ENCODE data around the gene EGFR. TPM values are rescaled to one million over a fixed set of nuclear protein-coding genes. Genes with fewer than 3 reads are reported as not detected.

The EGFR gene
- polyA plus RNA-seq, 3 donors = 12.6 to 24.4 (median 13.6) TPM

GRCh38 chr7:55202150-55202913 lies 183.5 kb downstream of the EGFR start:
- no peak overlapping the region for H3K27ac ChIP-seq (ENCODE audit: low read depth, low read length)
- 81 to 86% (median 84%) methylated on average over 13 of the region's 13 CpGs for WGBS, 3 donors

GRCh38 chr7:55203300-55203699 lies 184.5 kb downstream of the EGFR start:
- H3K27ac ChIP-seq (ENCODE audit: low read depth, low read length) = no peak overlapping the region
- WGBS, 3 donors = 88 to 94% (median 89%) methylated on average over 7 of the region's 7 CpGs

- no peak overlapping the region for H3K27ac ChIP-seq (ENCODE audit: low read depth, low read length)
- WGBS, 3 donors = 81 to 84% (median 83%) methylated on average over 16 of the region's 16 CpGs
Observed at GRCh38 chr7:55205124-55205955, 186.5 kb downstream of the EGFR start.

- 90 to 92% (median 91%) methylated on average over 9 of the region's 9 CpGs for WGBS, 3 donors
- no peak overlapping the region for H3K27ac ChIP-seq (ENCODE audit: low read depth, low read length)
Observed at GRCh38 chr7:55206235-55207029, 187.6 kb downstream of the EGFR start.

- WGBS, 3 donors = 86 to 92% (median 92%) methylated on average over 4 of the region's 4 CpGs
Observed at GRCh38 chr7:55207436-55208125, 188.8 kb downstream of the EGFR start.

GRCh38 chr7:55209366-55209765 lies 190.5 kb downstream of the EGFR start:
- no peak overlapping the region for H3K27ac ChIP-seq (ENCODE audit: low read depth, low read length)
- WGBS, 3 donors = 64 to 85% (median 72%) methylated on average over 4 of the region's 4 CpGs

More at GRCh38 chr7:55207436-55208125, 188.8 kb downstream of the EGFR start:
- no peak overlapping the region for H3K27ac ChIP-seq (ENCODE audit: low read depth, low read length)

GRCh38 chr7:55210176-55210575 lies 191.4 kb downstream of the EGFR start:
- 89 to 98% (median 91%) methylated on average over 4 of the region's 4 CpGs for WGBS, 3 donors
- H3K27ac ChIP-seq (ENCODE audit: low read depth, low read length) = no peak overlapping the region

GRCh38 chr7:55210716-55211115 lies 191.9 kb downstream of the EGFR start:
- WGBS, 3 donors = 56 to 78% (median 60%) methylated on average over 1 of the region's 1 CpG

GRCh38 chr7:55211726-55212125 lies 192.9 kb downstream of the EGFR start:
- WGBS, 3 donors = 32 to 58% (median 52%) methylated on average over 4 of the region's 4 CpGs
- no peak overlapping the region for H3K27ac ChIP-seq (ENCODE audit: low read depth, low read length)

More at GRCh38 chr7:55210716-55211115, 191.9 kb downstream of the EGFR start:
- no peak overlapping the region for H3K27ac ChIP-seq (ENCODE audit: low read depth, low read length)

- 76 to 84% (median 81%) methylated on average over 8 of the region's 8 CpGs for WGBS, 3 donors
Observed at GRCh38 chr7:55212176-55212575, 193.4 kb downstream of the EGFR start.

GRCh38 chr7:55212838-55213237 lies 194.0 kb downstream of the EGFR start:
- WGBS, 3 donors = 57 to 72% (median 61%) methylated on average over 10 of the region's 10 CpGs

More at GRCh38 chr7:55212176-55212575, 193.4 kb downstream of the EGFR start:
- no peak overlapping the region for H3K27ac ChIP-seq (ENCODE audit: low read depth, low read length)

GRCh38 chr7:55214707-55215106 lies 195.9 kb downstream of the EGFR start:
- WGBS, 3 donors = 54 to 81% (median 66%) methylated on average over 5 of the region's 5 CpGs
- H3K27ac ChIP-seq (ENCODE audit: low read depth, low read length) = no peak overlapping the region

More at GRCh38 chr7:55212838-55213237, 194.0 kb downstream of the EGFR start:
- no peak overlapping the region for H3K27ac ChIP-seq (ENCODE audit: low read depth, low read length)

- 71 to 89% (median 74%) methylated on average over 9 of the region's 9 CpGs for WGBS, 3 donors
- H3K27ac ChIP-seq (ENCODE audit: low read depth, low read length) = no peak overlapping the region
Observed at GRCh38 chr7:55223023-55223422, 204.2 kb downstream of the EGFR start.

- no peak overlapping the region for H3K27ac ChIP-seq (ENCODE audit: low read depth, low read length)
- WGBS, 3 donors = 81 to 88% (median 84%) methylated on average over 5 of the region's 5 CpGs
Observed at GRCh38 chr7:55224111-55224510, 205.3 kb downstream of the EGFR start.

- no peak overlapping the region for H3K27ac ChIP-seq (ENCODE audit: low read depth, low read length)
- 83 to 91% (median 87%) methylated on average over 2 of the region's 2 CpGs for WGBS, 3 donors
Observed at GRCh38 chr7:55224810-55225209, 206.0 kb downstream of the EGFR start.

- WGBS, 3 donors = 56 to 73% (median 70%) methylated on average over 1 of the region's 1 CpG
- H3K27ac ChIP-seq (ENCODE audit: low read depth, low read length) = no peak overlapping the region
Observed at GRCh38 chr7:55230014-55230413, 211.2 kb downstream of the EGFR start.

GRCh38 chr7:55231736-55232280 lies 213.0 kb downstream of the EGFR start:
- H3K27ac ChIP-seq (ENCODE audit: low read depth, low read length) = no peak overlapping the region
- WGBS, 3 donors = 82 to 90% (median 87%) methylated on average over 7 of the region's 7 CpGs

- 86 to 93% (median 90%) methylated on average over 7 of the region's 7 CpGs for WGBS, 3 donors
- H3K27ac ChIP-seq (ENCODE audit: low read depth, low read length) = no peak overlapping the region
Observed at GRCh38 chr7:55233001-55233400, 214.2 kb downstream of the EGFR start.
